HL-60/S4 treated with phorbol 12-myristate 13-acetate at 8.2 ng/mL for 4 days and 3 days (cell line): ENCODE data around the gene CEMIP.

ENCODE experiments used
- in situ Hi-C: fragments of 300-500 bp; cut with MboI; formaldehyde crosslinking; loops from 2 replicates; pipeline ENCODE4 v1.15.0; 2022; ENCODE audit warnings: low sequenced_read_pairs

The CEMIP gene

DNA sequence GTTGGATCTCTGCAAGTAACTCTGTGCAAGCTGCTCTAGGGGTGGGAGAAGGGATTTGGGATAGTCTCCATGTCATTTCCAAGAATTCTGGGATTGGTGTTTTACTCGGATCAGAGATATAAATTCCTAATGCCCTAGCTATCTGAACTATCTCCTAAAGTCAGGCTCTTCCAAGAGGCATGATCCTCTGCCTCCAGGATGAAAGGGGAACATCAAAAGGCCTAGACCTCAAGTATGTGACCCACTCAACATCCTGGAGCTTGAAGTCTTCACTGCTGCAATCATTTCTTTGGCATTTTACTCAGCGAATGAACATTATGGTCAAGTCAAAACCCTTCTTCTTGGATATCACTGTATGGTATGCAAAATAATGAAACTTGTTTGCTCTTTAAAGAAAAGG lies 104.5 kb downstream of the CEMIP start:
- in situ Hi-C loops = no loop called here

DNA sequence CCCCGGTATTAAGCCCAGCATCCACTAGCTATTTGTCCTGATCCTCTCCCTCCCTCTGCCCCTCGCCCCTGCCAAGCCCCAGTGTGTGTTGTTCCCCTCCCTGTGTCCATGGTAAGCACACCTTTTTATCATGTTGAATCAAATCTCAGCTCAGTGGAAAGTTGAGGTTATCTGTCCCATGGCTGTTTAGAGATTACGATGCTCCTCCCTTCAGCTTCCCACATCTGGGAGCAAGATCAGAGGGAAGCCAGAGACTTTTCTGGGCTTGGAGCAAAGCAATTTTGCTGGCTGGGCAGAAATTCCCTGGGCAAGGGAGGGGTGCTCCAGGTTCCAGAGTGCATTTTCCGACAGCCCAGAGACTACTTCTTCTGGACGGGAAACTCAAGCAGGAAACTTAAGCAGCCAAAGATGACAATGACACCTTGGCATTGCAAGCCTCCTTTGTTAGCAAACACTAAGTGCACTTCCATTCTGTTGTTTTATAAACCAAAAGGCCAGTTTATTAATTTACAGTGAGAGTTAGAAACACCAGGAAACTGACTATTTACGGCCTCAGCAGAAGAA lies 105.9 kb downstream of the CEMIP start:
- in situ Hi-C loops = no loop called here

DNA sequence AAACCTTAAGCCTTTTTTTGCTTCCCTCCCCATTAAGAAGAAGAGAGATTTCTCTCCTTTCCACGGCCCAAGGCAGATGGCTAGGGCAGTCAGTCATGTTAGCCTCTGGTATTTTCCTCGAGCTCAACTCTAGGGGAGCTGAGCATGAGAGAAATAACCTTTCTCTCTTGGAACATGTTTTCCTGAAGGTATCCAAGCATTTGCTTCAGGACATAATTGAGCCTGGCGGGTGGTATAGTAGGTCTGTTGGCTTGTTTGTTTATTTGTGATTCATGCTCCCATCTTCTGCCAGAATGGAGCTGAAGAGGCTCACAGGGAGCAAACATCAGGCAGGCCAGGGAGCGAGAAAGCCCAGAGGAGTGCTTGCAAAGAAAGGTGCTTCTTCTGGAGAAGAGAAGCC lies 108.0 kb downstream of the CEMIP start:
- in situ Hi-C loops = no loop called here

DNA sequence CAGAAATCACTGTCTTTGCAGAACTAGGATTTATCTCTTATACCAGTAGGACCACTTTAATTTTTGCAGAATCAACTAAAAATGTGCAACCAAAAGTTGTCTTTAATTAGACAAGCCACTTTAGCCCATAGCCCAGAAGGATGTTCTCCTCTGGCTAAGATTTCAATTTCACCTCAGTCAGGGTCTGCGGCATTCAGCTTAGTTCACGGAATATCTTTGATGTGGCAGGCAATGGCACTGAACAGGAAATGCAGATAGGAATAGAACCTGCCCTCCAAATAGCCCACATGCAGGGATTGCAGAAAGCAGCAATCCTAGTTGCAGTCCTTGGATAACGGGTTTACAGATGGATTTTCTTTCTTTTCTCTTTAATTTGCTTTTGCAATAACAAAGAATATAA lies 109.7 kb downstream of the CEMIP start:
- in situ Hi-C loops = no loop called here

DNA sequence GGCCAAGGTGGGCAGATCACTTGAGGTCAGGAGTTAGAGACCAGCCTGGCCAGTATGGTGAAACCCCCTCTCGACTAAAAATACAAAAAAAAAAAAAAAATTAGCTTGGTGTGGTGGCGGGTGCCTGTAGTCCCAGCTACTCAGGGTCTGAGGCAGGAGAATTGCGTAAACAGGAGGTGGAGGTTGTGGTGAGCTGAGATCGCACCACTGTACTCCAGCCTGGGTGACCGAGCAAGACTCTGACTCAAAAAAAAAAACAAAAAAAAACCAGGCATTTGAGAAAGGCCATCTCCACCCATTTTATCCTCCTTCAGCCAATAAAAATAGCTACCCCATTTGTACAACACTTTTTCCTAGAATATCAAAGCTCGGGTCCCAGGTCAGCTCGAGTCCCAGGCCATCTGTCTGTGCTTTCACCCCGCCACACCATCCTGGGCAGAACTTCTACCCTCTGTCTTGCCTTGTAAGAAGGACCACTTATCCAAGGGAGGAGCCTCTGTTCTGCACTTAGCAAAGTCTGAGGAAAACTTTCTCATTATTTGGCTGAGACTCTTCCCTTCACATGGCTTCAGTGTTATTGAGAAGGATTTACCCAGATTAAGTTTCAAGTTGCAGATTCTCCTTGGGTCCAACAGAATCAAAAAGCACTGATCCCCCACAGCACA lies 111.3 kb downstream of the CEMIP start:
- in situ Hi-C loops = no loop called here

DNA sequence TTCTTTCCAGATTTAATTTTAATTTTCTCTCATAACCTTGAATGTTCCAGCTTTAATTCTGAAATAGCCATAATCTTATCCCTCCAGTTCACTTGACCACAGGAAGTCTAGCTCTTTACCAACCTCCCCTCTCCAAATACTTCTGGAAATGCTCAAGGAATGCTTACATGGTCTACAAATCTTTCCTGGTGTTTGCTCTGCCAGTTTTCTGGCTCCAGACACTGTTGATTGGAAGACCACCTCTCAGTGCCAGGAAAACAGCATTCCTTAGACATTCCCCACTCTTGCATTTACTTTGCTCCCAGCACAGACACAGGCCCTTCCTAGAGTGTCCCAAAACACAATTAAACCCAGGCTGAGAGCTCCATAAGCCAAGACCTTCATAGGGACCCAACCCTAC lies 111.8 kb downstream of the CEMIP start:
- in situ Hi-C loops = no loop called here

DNA sequence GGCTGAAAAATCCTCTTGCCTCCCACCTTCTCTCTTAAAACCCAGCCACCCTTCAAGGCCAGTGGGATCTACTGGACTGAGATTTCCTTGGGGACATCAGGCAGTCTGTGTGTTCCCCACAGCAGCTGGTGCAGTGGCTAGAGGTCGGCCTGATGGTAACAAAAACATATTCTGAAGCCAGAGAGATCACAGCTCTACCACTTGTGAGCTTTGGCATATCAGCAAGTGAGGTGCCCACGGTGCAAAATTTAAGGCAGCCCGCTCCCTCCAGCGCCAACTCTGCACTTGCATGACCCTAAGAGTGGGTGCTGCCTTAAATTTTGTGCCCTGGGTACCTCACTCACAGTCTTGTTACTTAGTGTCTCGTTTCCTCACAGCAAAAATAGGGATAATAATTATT lies 113.2 kb downstream of the CEMIP start:
- in situ Hi-C loops = no loop called here

DNA sequence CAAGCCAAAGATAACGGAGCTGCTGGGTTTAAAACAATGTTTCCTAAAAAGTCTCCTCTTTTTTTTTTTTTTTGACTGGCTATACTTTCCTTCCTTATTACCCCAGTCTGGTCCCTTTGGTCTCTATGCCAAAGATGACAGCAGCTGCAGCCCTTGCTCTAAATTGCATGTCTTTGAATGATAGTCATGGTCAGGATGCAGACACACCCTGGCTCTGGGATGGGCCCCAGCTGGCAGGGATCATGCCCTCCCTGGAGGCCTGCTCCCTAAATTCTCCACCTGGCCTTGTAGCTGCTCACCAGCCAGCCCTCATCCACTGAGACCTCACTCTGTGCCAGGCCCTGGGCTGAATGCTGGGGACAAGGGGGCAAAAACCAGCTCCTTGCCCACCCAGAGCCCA lies 114.6 kb downstream of the CEMIP start:
- in situ Hi-C loops = no loop called here

DNA sequence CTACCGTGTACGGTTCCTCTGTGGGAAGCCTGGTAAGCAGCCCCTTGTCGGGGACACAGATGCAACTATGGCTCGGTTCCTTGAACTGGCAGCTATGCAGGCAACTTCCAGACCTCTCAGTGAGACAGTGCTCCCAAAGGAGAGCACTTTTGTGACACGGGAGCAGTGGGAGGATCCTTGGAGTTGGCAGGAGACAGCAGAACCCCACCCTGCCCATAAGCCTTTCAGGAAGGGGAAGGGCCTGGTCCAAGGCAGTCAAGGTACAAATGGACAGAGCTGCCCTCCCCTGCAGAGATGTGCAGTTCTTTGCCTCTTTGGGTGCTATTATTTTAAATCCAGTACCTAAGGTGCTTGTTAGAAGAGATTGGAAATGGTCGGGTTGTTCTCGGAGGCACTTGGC lies 115.9 kb downstream of the CEMIP start:
- in situ Hi-C loops = no loop called here

DNA sequence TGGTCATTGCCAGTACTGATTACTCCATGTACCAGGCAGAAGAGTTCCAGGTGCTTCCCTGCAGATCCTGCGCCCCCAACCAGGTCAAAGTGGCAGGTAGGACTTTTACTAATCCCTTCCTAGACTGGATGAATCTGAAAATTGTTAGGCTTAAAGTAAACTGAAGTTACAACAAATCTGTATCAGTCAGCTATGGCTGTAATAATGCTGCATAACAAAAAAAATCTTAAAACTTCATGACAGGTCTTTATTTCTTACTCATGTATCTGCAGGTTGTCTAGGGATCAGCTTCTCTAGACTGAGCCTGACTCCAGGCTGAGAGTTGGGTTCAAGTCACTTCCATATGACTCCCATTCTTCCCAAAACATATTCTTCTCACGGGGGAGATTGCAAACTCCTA lies 116.8 kb downstream of the CEMIP start:
- in situ Hi-C loops = no loop called here

DNA sequence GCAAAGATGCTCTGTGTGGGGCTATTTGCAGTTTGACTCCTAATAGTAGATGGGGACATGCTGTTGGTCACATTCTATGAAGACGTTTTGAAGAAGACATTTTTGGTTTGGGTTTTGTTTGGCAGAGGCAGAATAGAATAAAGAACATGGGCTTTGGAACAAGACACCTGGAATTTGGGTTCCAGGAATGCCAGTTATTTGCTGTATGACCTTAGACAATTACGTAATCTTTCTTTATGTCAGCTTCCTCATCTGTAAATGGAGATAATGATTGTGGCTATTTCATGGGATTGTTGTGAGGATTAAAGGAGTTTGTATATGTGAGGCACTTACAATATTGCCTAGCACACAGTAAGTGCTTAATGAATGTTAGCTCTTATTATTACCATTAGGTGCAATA lies 118.9 kb downstream of the CEMIP start:
- in situ Hi-C loops = no loop called here

DNA sequence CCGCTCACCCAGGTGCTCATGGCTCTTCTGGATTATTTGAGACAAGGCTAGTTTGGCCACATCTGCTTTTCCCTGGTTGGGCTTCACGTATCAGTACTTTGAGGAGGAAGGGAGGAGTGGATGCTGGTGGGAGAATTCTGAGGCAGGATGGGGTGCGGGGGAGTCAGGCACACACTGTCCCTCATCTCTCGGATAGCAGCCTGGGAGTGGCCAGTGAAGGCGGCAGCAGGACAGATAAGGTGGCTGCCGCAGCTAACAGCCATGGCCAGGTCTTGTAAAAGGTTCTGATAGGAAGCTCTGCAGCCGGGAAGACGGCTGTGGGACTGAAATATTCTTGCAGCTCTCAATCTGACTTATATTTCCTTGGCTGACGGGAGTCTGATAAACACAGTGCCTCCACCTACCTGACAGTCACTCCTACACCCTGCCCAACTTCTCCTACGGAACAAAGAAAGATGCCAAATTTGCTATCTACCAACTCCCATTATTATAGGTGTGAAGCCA lies 123.2 kb downstream of the CEMIP start:
- in situ Hi-C loops = no loop called here

DNA sequence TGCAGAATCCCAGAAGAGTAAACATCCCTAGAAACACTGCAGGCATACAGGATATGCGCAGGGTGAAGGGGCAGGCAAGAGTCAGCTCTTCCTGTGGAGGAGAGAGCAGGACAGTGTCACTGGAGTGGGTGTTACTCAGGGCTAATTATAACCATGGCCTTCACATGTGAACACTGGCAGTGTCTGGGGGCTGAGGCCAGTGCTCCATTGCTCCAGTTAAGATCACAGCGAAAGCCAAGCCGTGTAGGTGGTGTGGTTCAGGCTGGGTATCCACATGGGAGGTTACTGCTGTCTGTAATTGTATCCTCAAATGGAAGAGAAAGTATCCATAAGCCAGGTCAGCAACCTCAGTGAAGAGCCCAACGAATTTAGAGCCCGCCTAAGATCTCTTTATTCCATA lies 125.8 kb downstream of the CEMIP start:
- in situ Hi-C loops = no loop called here

DNA sequence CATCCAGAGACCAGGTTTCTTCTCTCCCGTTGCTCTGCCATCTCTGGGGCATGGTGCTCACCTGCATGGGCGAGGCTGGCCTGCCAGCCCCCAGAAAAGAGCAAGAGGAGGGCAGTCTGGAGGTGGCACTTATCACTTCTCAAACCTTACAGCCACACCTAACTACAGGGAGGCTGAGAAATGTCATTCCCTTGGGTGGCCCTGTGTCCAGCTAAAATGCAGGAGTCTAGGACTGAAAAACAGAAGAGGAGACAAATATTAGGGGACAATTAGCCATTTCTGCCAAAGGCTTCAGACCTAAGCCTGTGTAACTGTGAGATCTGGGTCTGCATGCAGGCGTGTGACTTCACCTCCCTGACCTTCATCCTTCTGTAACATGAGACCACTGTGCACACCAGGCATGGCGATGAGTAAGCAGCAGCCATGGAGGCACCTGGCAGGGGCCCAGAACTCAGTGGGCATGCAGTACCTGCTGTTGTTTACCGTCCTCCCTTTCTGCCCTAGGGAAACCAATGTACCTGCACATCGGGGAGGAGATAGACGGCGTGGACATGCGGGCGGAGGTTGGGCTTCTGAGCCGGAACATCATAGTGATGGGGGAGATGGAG lies 127.1 kb downstream of the CEMIP start:
- in situ Hi-C loops = no loop called here

DNA sequence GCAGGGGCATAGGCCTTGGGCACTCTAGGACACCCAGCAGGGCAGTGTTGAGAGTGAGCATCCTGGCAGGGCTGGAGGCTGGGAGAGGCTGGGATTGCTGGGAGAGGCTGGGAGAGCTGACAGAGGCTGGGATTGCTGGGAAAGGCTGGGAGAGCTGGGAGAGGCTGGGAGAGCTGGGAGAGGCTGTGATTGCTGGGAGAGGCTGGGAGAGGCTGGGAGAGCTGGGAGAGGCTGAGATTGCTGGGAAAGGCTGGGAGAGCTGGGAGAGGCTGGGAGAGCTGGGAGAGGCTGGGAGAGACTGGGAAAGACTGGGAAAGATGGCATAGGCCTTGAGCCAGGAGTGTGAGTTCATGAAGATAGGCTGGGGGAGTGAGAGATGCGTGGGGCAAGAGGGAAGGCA lies 132.7 kb downstream of the CEMIP start:
- in situ Hi-C loops = no loop called here

DNA sequence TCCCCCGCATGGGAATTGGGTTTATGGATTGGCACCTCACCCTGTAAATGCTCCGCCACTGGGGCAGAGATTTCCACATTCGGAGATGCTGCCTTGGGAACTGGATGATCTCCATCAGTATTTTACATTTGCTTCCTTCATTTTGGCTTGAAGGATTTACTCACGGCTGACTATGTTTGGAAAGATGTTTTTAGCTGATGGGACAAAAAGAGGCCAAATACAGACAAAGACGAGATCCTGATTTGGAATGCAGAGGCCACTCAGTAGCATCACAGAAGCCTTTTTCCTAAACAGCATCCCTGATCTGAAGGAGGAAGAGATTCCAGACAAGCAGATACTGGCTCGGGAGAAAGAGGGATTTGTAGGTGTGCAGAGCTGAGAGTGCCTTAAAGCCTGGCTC lies 133.5 kb downstream of the CEMIP start:
- in situ Hi-C loops = no loop called here

DNA sequence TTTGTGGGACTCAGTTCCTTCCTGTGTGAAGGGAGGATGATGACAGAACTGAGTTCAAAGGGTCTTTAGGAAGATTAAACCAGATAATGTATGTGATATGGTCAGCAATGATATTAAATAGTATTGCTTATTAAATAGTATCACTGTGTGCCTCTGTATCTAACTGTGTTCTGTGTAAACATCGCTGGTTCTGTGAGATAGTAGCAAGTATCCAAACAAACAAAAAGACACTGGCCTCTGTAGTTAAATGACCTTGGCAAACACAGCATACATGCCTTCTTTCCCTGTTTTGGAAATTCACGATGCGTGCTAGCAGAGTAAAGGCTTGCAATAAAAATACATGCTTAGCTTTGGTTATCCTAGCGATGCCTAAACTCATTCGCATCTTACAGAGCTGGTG lies 134.4 kb downstream of the CEMIP start:
- in situ Hi-C loops = no loop called here

DNA sequence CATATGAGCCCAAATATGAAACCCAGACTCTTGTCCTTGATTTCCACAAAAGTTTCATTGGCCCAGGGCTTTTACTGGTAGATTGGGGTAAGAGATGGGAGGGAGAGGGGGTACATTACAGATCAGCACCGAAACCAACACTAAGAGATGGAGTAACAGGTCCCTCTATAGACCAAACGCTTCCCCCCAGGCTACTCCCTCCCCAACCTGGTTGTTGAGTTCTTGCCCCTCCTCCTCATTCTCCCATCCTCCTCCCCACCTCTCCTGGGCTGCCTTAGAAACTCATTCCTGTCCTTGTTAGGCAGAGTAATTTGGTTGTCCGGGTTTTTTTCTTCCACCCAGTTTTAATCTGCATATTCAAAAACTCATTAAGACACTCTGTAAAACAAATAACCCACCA lies 136.3 kb downstream of the CEMIP start:
- in situ Hi-C loops = no loop called here

DNA sequence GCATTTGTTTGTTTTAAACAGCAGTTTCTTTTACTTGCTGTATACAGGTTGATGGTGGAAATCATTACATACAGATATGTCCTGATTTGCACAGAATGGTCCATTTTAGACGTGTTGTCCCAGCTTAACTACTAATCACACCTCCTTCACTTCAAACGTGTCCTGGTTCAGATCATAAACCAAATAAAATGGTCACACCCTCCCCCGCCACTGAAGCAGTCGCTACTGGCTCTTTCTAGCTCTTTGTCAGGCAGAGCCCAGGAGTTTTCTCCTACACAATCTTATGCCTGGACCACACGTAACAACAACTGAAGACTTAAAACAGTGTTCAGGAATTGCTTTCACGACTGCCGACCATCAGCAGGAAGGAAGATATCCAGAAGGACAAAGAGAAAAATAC lies 136.9 kb downstream of the CEMIP start:
- in situ Hi-C loops = no loop called here

DNA sequence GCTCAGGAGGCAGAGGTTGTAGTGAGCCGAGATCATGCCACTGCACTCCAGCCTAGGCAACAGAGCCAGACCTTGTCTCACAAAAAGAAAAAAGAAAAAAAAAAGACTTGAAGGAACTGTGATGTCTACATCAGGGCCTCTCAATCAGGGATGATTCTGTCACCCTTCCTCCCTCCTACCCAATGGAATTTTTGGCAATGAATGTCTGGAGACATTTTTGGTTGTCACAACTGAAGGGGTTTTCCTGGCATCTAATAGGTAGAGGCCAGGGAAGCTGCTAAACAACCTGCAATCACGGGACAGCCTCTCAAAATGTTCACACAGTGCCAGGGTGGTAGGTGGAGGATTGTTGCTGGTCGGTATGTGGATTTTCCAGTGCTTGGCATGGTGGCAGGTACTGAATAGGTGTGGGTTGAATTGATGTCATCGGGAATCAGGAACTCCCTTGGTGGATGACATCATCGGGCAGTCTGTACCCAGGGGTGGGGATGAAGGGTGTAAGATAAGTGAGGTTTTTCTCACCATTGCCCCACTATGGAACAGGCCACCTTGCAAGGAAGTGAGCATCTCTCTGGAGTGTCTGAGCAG lies 139.1 kb downstream of the CEMIP start:
- in situ Hi-C loops = no loop called here

DNA sequence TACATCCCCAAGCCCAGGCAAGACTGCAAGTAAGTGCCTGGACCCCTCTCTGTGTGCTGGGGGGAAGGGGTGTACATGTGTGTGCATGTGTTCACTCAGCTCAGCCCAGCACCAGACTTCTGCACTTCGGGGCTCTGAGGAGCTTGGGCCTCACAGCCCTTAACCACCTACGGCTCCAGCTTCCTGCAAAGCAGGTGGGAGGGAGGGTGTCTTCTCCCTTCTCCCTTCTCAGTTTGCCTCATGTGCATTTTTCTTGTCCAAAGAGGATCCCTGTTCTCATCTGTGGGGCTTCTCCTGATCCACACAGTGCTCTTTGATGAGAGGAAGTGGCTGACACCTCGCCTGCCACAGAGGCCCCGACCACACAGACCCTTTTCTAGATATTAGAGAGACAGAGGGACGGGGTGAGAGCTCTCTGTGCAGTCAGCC lies 141.1 kb downstream of the CEMIP start:
- in situ Hi-C loops = no loop called here

DNA sequence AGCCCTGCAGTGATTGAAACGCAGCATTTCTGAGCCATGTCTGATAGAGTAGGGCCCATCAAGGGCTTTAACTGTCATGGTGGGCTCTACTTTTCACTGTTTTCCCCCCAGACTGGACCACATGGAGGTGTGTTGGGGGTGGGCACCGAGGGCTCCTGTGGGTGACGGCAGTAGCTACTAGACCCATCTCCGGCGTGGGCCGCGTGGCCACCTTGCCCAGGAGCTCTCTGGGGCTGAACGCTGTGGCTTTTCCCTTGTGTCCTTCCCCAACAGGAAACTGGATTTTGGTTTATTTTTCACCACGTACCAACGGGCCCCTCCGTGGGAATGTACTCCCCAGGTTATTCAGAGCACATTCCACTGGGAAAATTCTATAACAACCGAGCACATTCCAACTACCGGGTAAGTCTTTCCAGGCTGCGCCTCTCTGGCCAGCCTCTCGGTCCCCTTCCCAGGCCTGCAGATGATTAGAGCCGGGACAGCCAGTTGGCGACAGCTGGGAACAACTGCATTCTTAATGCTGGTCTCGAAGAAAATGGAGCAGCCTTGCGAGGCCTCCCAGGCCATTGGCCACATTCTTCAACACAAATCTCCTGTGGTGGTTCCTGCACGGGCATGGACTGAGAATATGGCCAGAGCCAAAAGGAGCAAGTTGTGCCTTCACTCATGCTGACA lies 142.7 kb downstream of the CEMIP start:
- in situ Hi-C loops = no loop called here
